BJ (cell line): Measurements from ENCODE around the gene KATNBL1. TPM values are rescaled to one million over a fixed set of nuclear protein-coding genes. Genes with fewer than 3 reads are reported as not detected.
"Not testable (repeated sequence)": the region's sequence is repeated elsewhere in the genome, so short reads cannot be mapped to it uniquely, and the experiment has no call there.

Experiments
- CTCF ChIA-PET: fragments of 350-600 bp; formaldehyde crosslinking; extraction: SDS; loops from one replicate; lab custom pipeline; 2021; ENCODE audit warnings: antibody characterized with exemption, inconsistent platforms; lab: Yijun Ruan, JAX
- POLR2A ChIA-PET: fragments of 300-600 bp; sonication (Branson Sonifier 250); formaldehyde crosslinking; extraction: SDS; loops from one replicate; lab custom pipeline; 2021; ENCODE audit warnings: antibody characterized with exemption; lab: Charles Lee
- DNase-seq: peaks from one replicate; pipeline ENCODE4 v3.0.0-alpha.2; 2011; ENCODE audit warnings: low read depth
- H3K27me3 ChIP-seq: 2 replicates; pipeline ENCODE4 v1.6.0; 2011; ENCODE audit warnings: low read length; ENCODE audit not compliant: control insufficient read depth, insufficient read depth
- H3K36me3 ChIP-seq: 2 replicates; pipeline ENCODE4 v1.5.1; 2011; ENCODE audit warnings: low read length; ENCODE audit not compliant: control insufficient read depth, insufficient read depth
- H3K4me3 ChIP-seq: 2 replicates; pipeline ENCODE4 v1.5.1; 2011; ENCODE audit warnings: low read depth, mild to moderate bottlenecking, control low read depth, low read length
- CTCF ChIP-seq: IDR thresholded peaks from 2 replicates; pipeline ENCODE4 v1.5.1; 2011; ENCODE audit warnings: low read depth, mild to moderate bottlenecking, control low read depth, inconsistent platforms, low read length, moderate library complexity; ENCODE audit not compliant: insufficient read depth
- polyA plus RNA-seq: library from polyadenylated mRNA; depleted of rRNA; stranded (reverse); fragments of >200 nt; gene quantifications from 2 replicates; pipeline ENCODE4 v1.2.3, GENCODE V29; 2011

KATNBL1 gene
- polyA plus RNA-seq, 1 experiment = 17.3 TPM

- Histone ChIP-seq H3K4me3 (no peak overlapping the region), H3K27me3 (no peaks in the 10 kb centered on the region), H3K36me3 (no peaks in the 10 kb centered on the region)
- CTCF ChIA-PET = no interaction called here
- TF ChIP-seq CTCF = no peak
- POLR2A ChIA-PET = no interaction called here
- no peak for DNase-seq
These were observed 6.0 kb downstream of the KATNBL1 start for GRCh38 chr15:34203936-34204335.

GRCh38 chr15:34203305-34203704 is 6.6 kb downstream of the KATNBL1 start:
- no peak overlapping the region for H3K4me3 ChIP-seq
- no peak for TF ChIP-seq CTCF
- POLR2A ChIA-PET = no interaction called here
- H3K36me3 ChIP-seq = no peaks in the 10 kb centered on the region
- CTCF ChIA-PET = interaction anchor here (0.6 to 0.8 kb wide), 2 partner anchors 8 to 93 kb away, joined by 3 read pairs; no protein-coding TSS in a partner anchor
- no peaks in the 10 kb centered on the region for H3K27me3 ChIP-seq
- DNase-seq = no peak

- H3K4me3 ChIP-seq, POLR2A ChIA-PET, H3K27me3 ChIP-seq, H3K36me3 ChIP-seq, DNase-seq: not testable (repeated sequence)
- CTCF ChIA-PET = interaction anchor here (0.6 kb wide), 1 partner anchor 81 kb away, joined by 3 read pairs; no protein-coding TSS in a partner anchor
These were observed 16.6 kb downstream of the KATNBL1 start for GRCh38 chr15:34193272-34193671.

GRCh38 chr15:34188711-34189110 is 21.2 kb downstream of the KATNBL1 start:
- no peak for DNase-seq
- Histone ChIP-seq H3K4me3 (no peak overlapping the region), H3K27me3 (no peaks in the 10 kb centered on the region), H3K36me3 (no peaks in the 10 kb centered on the region; the same call in 1 of the 2 replicates)
- TF ChIP-seq CTCF = no peak
- POLR2A ChIA-PET = no interaction called here
- CTCF ChIA-PET = interaction anchor here (1.9 kb wide), 1 partner anchor 21 kb away, joined by 11 read pairs; the partner anchor contains the start of gene KATNBL1

GRCh38 chr15:34185666-34186065 is 24.2 kb downstream of the KATNBL1 start:
- ChIA-PET POLR2A (no interaction called here), CTCF (no interaction called here)
- Histone ChIP-seq H3K36me3 (no peaks in the 10 kb centered on the region; the same call in 1 of the 2 replicates), H3K4me3 (no peak overlapping the region), H3K27me3 (no peaks in the 10 kb centered on the region)
- DNase-seq = no peak
- no peak for TF ChIP-seq CTCF

- ChIA-PET POLR2A (no interaction called here), CTCF (interaction anchor here (1.5 kb wide), 1 partner anchor 27 kb away, joined by 4 read pairs; the partner anchor contains the start of gene KATNBL1)
- TF ChIP-seq CTCF = no peak
- no peaks in the 10 kb centered on the region for H3K27me3 ChIP-seq
- H3K36me3 ChIP-seq = no peaks in the 10 kb centered on the region; the same call in 1 of the 2 replicates
- DNase-seq = no peak
- no peak overlapping the region for H3K4me3 ChIP-seq
These were observed 27.0 kb downstream of the KATNBL1 start for GRCh38 chr15:34182942-34183341.
